Measurements from ENCODE around the gene STPG3.
A peak's percentile ranks its signal among the peaks of the same experiment; 100 is the strongest.

GRCh38 chr9:137302449-137303150, 51.5 kb downstream of the STPG3 start:
- TF ChIP-seq USF2 (IDR thresholded peaks at IDR 0.05; ENCODE audit: low read length) (no peak), SP1 (IDR thresholded peaks at IDR 0.05; ENCODE audit: low read depth, low read length) (0 out of 2 replicates have a peak, but pooled peaks have one; percentile 2), CTCF (IDR thresholded peaks at IDR 0.05; ENCODE audit: control extremely low read depth in 1 of 3, insufficient read depth in 1 of 3, low read depth in 1 of 3, low read length in 3 of 3) (peak in 2 of 3 experiments; percentile 56 to 74; a peak in 3 of 4 replicates), CEBPB (IDR thresholded peaks at IDR 0.05; ENCODE audit: low read depth, low read length) (no peak), POLR2A (IDR thresholded peaks at IDR 0.05; ENCODE audit: control extremely low read depth in 1 of 2, low read depth in 2 of 2, low read length in 2 of 2) (no peak)

Measured in H1 (cell line).